Ureter (tissue), 1 donor: ENCODE data around the gene CGB7. TPM values are rescaled to one million over a fixed set of nuclear protein-coding genes. Genes with fewer than 3 reads are reported as not detected.
A peak's percentile ranks its signal among the peaks of the same experiment; 100 is the strongest.
"Not testable (repeated sequence)": the region's sequence is repeated elsewhere in the genome, so short reads cannot be mapped to it uniquely, and the experiment has no call there.

Experiments
- DNase-seq: peaks from one replicate; pipeline ENCODE4 v3.0.0-alpha.2; 2020; ENCODE audit warnings: low spot score
- total RNA-seq: library from RNA; stranded (reverse); gene quantifications from one replicate; pipeline ENCODE4 v1.2.4, GENCODE V29; 2023
- donor health status: DM: yes; HTN: yes; CAD: no.

Gene CGB7
- total RNA-seq, result 3.2 TPM

DNA sequence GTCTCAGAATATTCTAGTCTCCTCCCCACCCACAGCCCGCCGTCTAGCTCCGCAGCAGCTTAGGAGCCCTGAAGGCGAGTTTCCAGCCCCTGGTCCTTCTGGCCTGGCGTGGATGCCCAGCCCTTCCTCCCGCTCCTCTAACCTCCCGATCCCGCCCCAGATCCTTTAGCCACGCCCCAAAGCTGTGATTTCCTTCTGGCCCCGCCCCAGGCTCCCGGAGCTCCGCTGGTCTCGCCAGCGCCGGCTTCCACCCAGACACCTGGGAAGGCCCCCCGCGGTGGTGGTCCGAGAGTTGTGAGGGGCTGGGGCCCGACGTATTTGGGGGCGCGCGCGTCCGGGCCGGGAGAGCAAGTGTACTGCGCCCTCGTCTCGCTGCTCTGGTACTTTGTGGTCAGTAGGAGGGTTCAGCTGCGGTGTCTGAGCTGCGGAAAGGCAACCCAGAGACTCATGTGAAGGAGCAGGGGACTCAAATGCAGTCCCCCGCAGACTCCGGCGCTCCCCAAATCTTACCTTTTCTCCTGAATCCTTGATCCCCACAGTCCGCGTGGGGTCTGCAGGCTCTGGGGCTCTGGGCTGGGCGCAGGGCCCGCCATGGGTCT is at the start of gene CGB7:
CGB7 (minus strand) TSS at position 114 of the 599 bp plus-strand sequence. CDS start 2,374 bp downstream, outside the sequence.
- DNase-seq, result peak; percentile 82

GRCh38 chr19:49106648-49107135 is 49.1 kb upstream of the CGB7 start:
- no peak for DNase-seq

- no peak for DNase-seq
These were observed 46.8 kb upstream of the CGB7 start for GRCh38 chr19:49104229-49104864.

DNA sequence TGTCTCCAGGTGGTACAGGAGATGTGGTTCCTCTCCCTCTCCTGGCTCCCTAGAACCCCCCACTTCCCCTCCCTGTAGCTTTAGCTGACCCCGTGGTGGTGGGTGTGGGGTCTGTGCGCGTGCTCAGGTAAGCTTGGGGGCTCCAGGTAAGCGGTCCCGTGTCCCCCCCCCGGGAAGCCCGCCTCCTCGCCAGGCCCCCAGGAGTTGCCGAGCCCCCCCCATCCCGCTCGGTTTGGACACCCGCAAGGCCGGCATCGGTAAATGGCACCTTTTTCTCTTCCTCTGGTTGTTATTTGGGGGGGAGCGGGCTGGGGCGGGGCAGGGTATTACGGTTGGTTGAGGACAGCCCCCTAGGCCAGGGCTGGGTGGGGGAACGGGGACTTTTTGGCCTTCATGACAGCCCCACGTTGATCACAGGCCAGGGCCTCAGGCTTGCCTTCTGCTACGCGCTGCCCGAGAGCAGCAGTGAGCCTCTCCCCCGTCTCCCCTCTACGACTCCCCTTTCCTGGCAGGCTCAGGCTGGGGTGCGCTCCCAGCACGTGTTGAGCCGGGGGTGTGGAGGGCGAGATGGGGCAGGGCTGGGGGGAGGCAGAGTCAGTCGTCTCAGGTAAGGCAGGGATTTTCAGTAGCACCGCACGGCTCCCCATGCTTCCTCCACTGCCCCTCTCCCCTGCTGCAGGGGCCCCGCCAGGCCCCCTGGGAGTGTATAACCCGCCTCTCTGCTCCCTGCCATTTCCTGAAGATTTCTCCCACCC is 46.0 kb upstream of the CGB7 start:
- no peak for DNase-seq

DNA sequence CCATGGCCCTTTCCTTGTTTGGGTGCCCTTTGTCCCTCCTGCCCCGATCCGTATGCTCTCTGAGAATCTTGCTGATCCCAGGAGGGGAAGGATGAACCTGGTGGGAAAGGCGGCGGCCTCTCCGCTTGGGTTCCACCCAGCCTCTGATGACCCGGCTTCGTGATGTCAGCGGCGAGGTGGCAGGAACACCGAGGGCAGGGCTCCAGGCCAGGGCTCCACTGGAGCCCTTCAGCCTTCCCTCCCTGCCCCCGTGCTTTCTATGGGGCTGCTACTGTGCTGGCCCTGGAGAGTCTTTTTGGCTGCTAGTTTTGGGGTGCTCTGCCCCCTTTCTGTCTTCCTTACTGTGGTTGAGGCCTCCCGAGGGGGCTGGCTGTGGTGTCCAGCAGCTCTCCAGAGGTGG is 44.8 kb upstream of the CGB7 start:
- DNase-seq, result no peak

GRCh38 chr19:49101160-49101559 is 43.6 kb upstream of the CGB7 start:
- DNase-seq, result no peak

DNA sequence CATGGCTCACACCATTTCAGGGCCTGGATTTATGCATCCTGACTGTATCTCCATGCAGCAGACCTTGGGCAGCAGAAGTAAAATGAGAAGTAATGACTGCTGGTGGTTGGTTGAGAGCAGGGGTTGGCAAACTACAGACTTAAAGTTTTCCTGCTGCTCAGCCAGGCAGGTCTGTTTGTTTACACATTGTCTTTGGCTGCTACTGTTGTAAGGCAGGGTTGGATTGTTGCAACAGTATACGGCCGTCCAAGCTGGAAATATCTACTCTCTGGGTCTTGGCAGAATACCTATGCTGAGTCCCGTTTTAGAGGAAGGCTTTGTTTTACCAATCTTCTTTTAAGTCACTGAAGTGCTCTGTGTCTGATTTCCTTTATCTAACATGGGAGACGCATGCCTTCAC is 41.2 kb upstream of the CGB7 start:
- DNase-seq, result no peak

GRCh38 chr19:49097453-49098288 is 40.1 kb upstream of the CGB7 start:
- DNase-seq, result peak; percentile 75

DNA sequence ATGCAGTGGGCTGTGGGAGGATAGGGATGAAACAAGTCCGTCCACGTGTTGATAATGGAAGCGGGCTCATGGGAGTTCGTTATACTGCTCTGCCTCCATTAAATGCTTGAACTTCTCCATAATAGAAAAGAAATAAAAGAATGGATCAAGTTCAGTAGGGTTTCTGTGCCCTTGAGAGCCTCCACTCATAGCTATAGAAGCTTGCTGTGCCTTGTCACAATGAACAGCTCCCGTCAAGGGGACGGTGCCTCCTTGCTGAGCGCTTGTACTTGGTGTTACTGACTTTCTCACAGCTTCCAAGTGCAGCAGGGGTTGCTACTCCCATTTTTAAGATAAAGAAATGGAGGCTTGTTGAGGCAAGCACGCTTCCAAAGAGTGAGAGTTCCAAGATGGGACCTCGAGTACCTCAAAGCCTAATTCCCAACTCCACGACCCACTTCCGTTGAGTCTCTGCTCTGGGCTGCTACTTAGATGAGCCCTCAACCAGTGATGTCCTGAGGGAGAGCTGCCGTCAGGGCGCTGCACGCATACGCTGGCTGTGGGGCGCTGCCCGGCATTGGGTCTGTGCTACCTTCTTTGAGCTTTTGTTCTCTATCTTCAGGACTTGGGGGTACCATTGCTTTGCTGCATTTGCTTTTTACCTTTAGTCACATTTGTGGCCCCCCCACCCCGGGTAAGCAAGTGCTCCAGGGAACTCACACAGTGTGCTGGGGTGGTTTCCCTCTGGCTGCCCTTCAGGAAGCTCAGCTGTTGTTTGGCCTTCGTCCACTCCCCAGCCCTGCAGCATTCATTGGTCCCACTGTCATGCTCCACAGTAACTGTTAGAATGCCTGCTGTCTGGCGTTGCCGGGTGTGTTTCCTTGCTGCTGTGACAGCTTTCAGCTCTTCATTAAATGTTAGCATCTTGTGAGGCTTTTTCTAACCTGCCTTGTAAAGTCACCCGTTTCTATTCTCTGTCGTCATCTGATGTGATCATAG is 37.2 kb upstream of the CGB7 start:
- DNase-seq, result no peak

- no peak for DNase-seq
These were observed 35.1 kb upstream of the CGB7 start for GRCh38 chr19:49092686-49093085.

DNA sequence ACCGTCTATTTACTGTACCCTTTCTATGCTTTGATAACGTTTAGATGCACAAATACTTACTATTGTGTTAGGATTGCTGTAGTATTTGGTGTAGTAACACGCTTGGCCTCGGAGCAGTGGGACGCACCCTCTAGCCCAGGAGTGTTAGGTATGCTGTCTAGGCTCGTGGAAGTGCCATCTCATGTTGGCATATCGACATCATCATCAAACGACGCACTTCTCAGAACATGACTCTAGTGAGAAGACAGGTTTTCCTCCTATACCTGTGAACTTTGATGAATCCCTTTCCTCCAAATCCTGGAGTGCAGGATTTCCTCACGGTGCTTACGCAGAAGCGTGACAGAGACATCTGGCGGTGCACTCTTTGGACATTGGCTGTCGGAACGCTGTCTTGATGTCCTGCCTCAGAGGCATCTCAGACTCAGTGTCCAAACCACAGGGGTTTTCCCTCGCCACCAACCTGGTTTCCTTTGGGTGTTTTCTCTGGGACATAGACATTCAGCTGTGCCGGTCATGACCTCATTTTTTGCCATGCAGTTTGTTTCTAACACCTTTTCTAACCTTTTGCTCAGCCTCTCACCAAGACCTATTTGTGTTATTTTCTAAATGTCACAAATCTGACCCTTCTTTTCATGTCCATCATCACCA is 34.0 kb upstream of the CGB7 start:
- DNase-seq, result no peak

GRCh38 chr19:49086296-49086695 is 28.7 kb upstream of the CGB7 start:
- DNase-seq, result no peak

- DNase-seq, result no peak
These were observed 28.3 kb upstream of the CGB7 start for GRCh38 chr19:49085868-49086232.

- DNase-seq, result peak; percentile 99
These were observed 27.7 kb upstream of the CGB7 start, which contains the start of gene SNRNP70 for GRCh38 chr19:49085020-49085867. Gene SNRNP70 (plus strand): TSS chr19:49085451. CDS start chr19:49086415, 964 bp downstream.

- DNase-seq, result no peak
These were observed 26.9 kb upstream of the CGB7 start for GRCh38 chr19:49084206-49085019.

DNA sequence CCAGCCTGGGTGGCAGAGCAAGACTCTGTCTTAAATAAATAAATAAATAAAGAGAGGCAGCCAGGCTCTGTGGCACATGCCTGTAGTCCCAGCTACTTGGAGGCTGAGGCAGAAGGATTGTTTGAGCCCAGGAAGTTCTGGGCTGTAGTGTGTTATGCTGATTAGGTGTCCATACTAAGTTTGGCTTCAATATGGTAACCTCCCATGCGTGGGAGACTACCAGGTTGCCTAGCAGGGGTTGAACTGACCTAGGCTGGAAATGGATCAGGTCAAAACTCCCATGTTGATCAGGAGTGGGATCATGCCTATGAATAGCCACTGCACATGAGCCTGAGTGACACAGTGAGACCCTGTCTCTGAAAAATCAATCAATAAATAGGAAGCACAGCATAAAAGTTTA is 23.7 kb upstream of the CGB7 start:
- no peak for DNase-seq

DNA sequence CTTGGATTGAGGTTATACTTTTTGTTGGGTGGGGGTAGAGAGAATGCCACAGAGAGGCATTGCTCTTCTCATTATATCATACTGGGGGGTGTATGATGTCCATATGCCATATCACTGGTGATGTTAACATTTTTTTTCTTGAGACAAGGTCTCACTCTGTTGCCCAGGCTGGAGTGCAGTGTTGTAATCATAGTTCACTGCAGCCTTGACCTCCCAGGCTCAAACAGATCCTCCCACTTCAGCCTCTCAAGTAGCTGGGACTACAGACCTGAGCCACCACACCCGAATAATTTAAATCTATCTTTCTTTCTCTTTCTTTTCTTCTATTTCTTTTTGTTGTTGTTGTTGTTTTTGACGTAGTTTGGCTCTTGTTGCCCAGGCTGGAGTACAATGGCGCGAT is 22.8 kb upstream of the CGB7 start:
- no peak for DNase-seq

- not testable (repeated sequence) for DNase-seq
These were observed 17.3 kb upstream of the CGB7 start for GRCh38 chr19:49074869-49075268.
